Measurements from ENCODE around the gene FUT9.

Gene FUT9

DNA sequence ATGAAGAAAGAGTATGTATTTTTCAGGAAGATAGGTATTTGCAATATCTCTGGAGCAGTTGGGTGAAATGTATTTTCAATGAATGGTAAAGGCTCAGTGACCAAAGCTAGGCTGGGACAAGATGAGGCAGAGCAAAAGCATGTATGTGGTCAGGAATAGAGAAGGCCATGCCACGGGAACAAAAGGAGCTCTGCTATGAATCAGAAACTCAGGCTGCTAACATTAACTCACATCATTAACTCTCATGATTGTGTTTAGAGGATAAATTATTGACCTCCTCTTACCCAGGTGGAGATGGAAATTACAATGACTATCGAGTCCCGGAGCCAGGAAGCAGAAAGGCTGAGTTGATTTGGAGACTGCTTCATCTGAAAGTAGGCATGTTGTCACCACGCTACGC lies 220.2 kb downstream of the FUT9 start:
- no peak for DNase-seq (ENCODE audit: low read depth)
- H3K4me3 ChIP-seq (ENCODE audit: low read depth, low read length): no peak overlapping the region
- TF ChIP-seq, protein P1, sequence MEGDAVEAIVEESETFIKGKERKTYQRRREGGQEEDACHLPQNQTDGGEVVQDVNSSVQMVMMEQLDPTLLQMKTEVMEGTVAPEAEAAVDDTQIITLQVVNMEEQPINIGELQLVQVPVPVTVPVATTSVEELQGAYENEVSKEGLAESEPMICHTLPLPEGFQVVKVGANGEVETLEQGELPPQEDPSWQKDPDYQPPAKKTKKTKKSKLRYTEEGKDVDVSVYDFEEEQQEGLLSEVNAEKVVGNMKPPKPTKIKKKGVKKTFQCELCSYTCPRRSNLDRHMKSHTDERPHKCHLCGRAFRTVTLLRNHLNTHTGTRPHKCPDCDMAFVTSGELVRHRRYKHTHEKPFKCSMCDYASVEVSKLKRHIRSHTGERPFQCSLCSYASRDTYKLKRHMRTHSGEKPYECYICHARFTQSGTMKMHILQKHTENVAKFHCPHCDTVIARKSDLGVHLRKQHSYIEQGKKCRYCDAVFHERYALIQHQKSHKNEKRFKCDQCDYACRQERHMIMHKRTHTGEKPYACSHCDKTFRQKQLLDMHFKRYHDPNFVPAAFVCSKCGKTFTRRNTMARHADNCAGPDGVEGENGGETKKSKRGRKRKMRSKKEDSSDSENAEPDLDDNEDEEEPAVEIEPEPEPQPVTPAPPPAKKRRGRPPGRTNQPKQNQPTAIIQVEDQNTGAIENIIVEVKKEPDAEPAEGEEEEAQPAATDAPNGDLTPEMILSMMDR (IDR thresholded peaks at IDR 0.05; ENCODE audit: low read depth, low read length): no peak
- no peak for TF ChIP-seq POLR2A (IDR thresholded peaks at IDR 0.05; ENCODE audit: extremely low read depth, insufficient read length)
- TF ChIP-seq, protein P2, sequence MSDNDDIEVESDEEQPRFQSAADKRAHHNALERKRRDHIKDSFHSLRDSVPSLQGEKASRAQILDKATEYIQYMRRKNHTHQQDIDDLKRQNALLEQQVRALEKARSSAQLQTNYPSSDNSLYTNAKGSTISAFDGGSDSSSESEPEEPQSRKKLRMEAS (IDR thresholded peaks at IDR 0.05; ENCODE audit: low read depth, low read length): no peak
- TF ChIP-seq MYC (IDR thresholded peaks at IDR 0.05; ENCODE audit: low read depth, low read length): no peak

DNA sequence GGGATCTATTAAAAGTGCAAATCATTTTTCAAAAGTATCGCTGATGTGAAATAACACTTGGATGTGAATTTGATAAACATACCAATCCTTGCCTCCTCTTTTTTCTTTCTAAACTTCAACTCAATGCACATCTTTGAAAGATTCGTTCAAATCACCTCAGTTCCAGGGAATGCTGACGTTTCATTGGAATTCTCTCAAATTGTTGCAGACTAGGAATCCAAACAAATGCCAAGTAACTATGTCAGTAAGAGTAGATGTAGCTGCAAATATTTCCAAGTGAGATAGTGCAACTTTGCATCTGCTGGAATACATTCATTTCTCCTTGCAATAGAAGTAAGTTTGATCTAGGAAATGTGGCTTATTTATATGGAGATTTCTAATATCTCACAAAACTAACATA lies 220.7 kb downstream of the FUT9 start:
- TF ChIP-seq MYC (IDR thresholded peaks at IDR 0.05; ENCODE audit: low read depth, low read length) (no peak), POLR2A (IDR thresholded peaks at IDR 0.05; ENCODE audit: extremely low read depth, insufficient read length) (no peak)
- TF ChIP-seq, protein P2 (IDR thresholded peaks at IDR 0.05; ENCODE audit: low read depth, low read length): no peak
- TF ChIP-seq, protein P1 (IDR thresholded peaks at IDR 0.05; ENCODE audit: low read depth, low read length): no peak
- DNase-seq (ENCODE audit: low read depth): no peak
- H3K4me3 ChIP-seq (ENCODE audit: low read depth, low read length): no peak overlapping the region

DNA sequence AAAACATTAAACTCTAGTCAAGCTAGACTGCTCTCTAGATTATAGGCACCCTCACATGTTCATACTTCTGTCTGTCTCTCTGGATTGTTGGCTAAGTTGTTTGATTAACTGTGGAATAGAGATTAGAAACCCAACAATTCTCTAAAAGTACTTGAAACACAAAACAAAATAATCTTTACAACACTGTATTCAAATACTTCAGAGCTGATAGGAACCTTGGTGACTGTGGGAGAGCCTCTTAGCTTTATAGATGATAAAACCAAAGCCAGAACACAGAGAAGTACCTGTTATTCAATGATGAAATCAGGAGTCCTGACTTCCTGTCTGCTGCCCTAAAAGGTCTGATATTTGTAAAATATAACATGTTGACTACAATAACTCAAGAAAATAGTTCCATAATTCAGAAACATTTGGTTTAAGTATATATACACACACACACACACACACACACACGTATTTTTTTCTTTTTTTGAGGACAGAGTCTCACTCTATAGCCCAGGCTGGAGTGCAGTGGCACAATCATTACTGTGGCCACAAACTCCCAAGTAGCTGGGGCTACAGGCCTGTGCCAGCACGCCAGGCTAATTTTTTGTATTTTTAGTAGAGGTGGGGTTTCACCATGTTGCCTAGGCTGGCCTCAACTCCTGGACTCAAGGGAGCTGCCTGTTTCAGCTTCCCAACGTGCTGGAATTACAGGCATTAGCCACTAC lies 222.0 kb downstream of the FUT9 start:
- DNase-seq (ENCODE audit: low read depth): no peak
- no peak overlapping the region for H3K4me3 ChIP-seq (ENCODE audit: low read depth, low read length)
- TF ChIP-seq MYC (IDR thresholded peaks at IDR 0.05; ENCODE audit: low read depth, low read length): no peak
- TF ChIP-seq, protein P1 (IDR thresholded peaks at IDR 0.05; ENCODE audit: low read depth, low read length): no peak
- TF ChIP-seq, protein P2 (IDR thresholded peaks at IDR 0.05; ENCODE audit: low read depth, low read length): no peak
- TF ChIP-seq POLR2A (IDR thresholded peaks at IDR 0.05; ENCODE audit: extremely low read depth, insufficient read length): no peak

DNA sequence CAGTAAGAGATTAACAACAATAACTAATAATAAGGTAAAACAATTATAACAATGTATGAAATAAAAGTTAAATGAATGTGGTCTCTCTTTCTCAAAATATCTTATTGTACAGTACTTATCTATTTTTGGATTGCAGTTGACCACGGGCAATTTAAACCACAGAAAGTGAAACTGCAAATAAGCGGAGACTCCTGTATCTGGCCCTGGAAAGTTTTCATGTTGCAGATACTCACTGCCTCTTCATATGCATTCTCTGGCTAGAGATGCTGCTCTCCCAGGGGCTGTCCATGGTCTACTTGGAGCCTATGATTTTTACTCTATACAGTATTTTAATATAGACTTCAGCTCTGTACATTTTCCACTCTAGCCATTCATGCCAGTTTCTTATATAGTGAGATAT lies 230.8 kb downstream of the FUT9 start:
- H3K4me3 ChIP-seq (ENCODE audit: low read depth, low read length): no peak overlapping the region
- TF ChIP-seq MYC (IDR thresholded peaks at IDR 0.05; ENCODE audit: low read depth, low read length) (no peak), POLR2A (IDR thresholded peaks at IDR 0.05; ENCODE audit: extremely low read depth, insufficient read length) (no peak)
- TF ChIP-seq, protein P1 (IDR thresholded peaks at IDR 0.05; ENCODE audit: low read depth, low read length): no peak
- TF ChIP-seq, protein P2 (IDR thresholded peaks at IDR 0.05; ENCODE audit: low read depth, low read length): no peak
- no peak for DNase-seq (ENCODE audit: low read depth)

DNA sequence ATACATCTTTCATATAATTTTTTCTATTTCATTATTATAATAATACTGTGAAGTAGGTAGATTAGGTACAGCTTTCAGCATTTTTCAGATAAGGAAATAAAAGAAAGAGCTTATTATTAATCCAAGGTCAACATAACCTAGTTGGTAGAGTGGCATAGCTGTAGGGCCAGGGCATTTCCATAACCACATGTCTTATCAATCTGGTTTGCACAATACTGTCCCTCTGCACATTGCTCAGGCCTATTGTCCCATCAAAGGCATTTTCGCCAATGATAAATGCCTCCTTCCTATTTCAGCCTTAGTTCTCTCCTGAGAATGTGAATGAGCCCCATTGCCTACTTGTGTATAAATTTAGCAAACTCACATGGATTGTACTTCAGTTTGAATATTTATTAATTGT lies 234.0 kb downstream of the FUT9 start:
- H3K4me3 ChIP-seq (ENCODE audit: low read depth, low read length): no peak overlapping the region
- DNase-seq (ENCODE audit: low read depth): no peak
- TF ChIP-seq POLR2A (IDR thresholded peaks at IDR 0.05; ENCODE audit: extremely low read depth, insufficient read length) (no peak), MYC (IDR thresholded peaks at IDR 0.05; ENCODE audit: low read depth, low read length) (no peak)
- TF ChIP-seq, protein P2 (IDR thresholded peaks at IDR 0.05; ENCODE audit: low read depth, low read length): no peak
- TF ChIP-seq, protein P1 (IDR thresholded peaks at IDR 0.05; ENCODE audit: low read depth, low read length): no peak
